ENCODE measurements around the gene P4HA1. TPM values are rescaled to one million over a fixed set of nuclear protein-coding genes. Genes with fewer than 3 reads are reported as not detected.
"Not testable (repeated sequence)": the region's sequence is repeated elsewhere in the genome, so short reads cannot be mapped to it uniquely, and the experiment has no call there.

P4HA1 gene
- total RNA-seq, 2 experiments from 2014 or later = 37.4 to 38.9 TPM

GRCh38 chr10:73036285-73036684 is 60.4 kb downstream of the P4HA1 start:
- POLR2A ChIA-PET; H3K27me3 Mint-ChIP-seq (ENCODE audit: low read depth); CTCF ChIA-PET; DNase-seq; ATAC-seq; H3K4me1 Mint-ChIP-seq (ENCODE audit: low read depth); H3K4me3 Mint-ChIP-seq; H3K9me3 Mint-ChIP-seq (ENCODE audit: insufficient read depth); H3K27ac Mint-ChIP-seq: not testable (repeated sequence)
- H3K36me3 Mint-ChIP-seq (ENCODE audit: low read depth) = peaks cover 29% of the 10 kb centered on the region

- Mint-ChIP-seq H3K27me3 (ENCODE audit: low read depth) (no peaks in the 10 kb centered on the region), H3K27ac (no peak overlapping the region), H3K9me3 (ENCODE audit: insufficient read depth) (no peaks in the 10 kb centered on the region), H3K4me1 (ENCODE audit: low read depth) (no peaks in the 10 kb centered on the region), H3K36me3 (ENCODE audit: low read depth) (peaks cover 39% of the 10 kb centered on the region), H3K4me3 (no peak overlapping the region)
- ATAC-seq (no peak), DNase-seq (no peak)
- ChIA-PET POLR2A (no interaction called here), CTCF (no interaction called here)
These were observed 64.1 kb downstream of the P4HA1 start for GRCh38 chr10:73032536-73032935.

DNA sequence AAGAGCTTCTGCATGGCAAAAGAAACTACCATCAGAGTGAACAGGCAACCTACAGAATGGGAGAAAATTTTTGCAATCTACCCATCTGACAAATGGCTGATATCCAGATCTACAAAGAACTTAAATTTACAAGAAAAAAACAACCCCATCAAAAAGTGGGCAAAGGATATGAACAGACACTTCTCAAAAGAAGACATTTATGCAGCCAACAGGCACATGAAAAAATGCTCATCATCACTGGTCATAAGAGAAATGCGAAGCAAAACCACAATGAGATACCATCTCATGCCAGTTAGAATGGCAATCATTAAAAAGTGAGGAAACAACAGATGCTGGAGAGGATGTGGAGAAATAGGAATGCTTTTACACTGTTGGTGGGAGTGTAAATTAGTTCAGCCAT is 70.0 kb downstream of the P4HA1 start:
- DNase-seq; H3K9me3 Mint-ChIP-seq (ENCODE audit: insufficient read depth); H3K27ac Mint-ChIP-seq; POLR2A ChIA-PET; H3K4me3 Mint-ChIP-seq; H3K27me3 Mint-ChIP-seq (ENCODE audit: low read depth); ATAC-seq; CTCF ChIA-PET: not testable (repeated sequence)
- Mint-ChIP-seq H3K36me3 (ENCODE audit: low read depth) (peaks cover 61% of the 10 kb centered on the region), H3K4me1 (ENCODE audit: low read depth) (peaks cover 22% of the 10 kb centered on the region)

DNA sequence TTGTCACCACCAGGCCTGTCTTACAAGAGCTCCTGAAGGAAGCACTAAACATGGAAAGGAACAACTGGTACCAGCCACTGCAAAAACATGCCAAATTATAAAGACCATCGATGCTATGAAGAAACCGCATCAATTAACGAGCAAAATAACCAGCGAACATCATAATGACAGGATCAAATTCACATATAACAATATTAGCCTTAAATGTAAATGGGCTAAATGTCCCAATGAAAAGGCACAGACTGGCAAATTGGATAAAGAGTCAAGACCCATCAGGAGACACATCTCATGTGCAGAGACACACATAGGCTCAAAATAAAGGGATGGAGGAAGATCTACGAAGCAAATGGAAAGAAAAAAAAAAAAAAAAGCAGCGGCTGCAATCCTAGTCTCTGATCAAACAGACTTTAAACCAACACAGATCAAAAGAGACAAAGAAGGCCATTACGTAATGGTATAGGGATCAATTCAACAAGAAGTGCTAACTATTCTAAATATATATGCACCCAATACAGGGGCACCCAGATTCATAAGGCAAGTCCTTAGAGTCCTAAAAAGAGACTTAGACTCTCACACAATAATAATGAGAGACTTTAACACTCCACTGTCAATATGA is 73.1 kb downstream of the P4HA1 start:
- Mint-ChIP-seq H3K36me3 (ENCODE audit: low read depth) (peaks cover 70% of the 10 kb centered on the region), H3K4me1 (ENCODE audit: low read depth) (peaks cover 31% of the 10 kb centered on the region)
- H3K4me3 Mint-ChIP-seq; DNase-seq; POLR2A ChIA-PET; CTCF ChIA-PET; ATAC-seq; H3K9me3 Mint-ChIP-seq (ENCODE audit: insufficient read depth); H3K27me3 Mint-ChIP-seq (ENCODE audit: low read depth); H3K27ac Mint-ChIP-seq: not testable (repeated sequence)

DNA sequence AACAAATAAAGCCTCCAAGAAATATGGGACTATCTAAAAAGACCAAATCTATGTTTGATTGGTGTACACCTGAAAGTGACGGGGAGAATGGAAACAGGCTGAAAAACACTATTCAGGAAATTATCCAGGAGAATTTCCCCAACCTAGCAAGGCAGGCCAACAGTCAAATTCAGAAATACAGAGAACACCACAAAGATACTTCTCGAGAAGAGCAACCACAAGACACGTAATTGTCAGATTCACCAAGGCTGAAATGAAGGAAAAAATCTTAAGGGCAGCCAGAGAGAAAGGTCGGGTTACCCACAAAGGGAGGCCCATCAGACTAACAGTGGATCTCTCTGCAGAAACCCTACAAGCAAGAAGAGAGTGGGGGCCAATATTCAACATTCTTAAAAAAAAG is 73.7 kb downstream of the P4HA1 start:
- ATAC-seq; DNase-seq; H3K9me3 Mint-ChIP-seq (ENCODE audit: insufficient read depth); H3K4me3 Mint-ChIP-seq; H3K27me3 Mint-ChIP-seq (ENCODE audit: low read depth); POLR2A ChIA-PET; H3K27ac Mint-ChIP-seq; CTCF ChIA-PET: not testable (repeated sequence)
- Mint-ChIP-seq H3K36me3 (ENCODE audit: low read depth) (peaks cover 70% of the 10 kb centered on the region), H3K4me1 (ENCODE audit: low read depth) (peaks cover 31% of the 10 kb centered on the region)

GRCh38 chr10:73021538-73022164 is 75.0 kb downstream of the P4HA1 start:
- Mint-ChIP-seq H3K36me3 (ENCODE audit: low read depth) (peaks cover 60% of the 10 kb centered on the region), H3K4me1 (ENCODE audit: low read depth) (peaks cover 31% of the 10 kb centered on the region)
- H3K4me3 Mint-ChIP-seq; H3K27ac Mint-ChIP-seq; CTCF ChIA-PET; H3K9me3 Mint-ChIP-seq (ENCODE audit: insufficient read depth); H3K27me3 Mint-ChIP-seq (ENCODE audit: low read depth); POLR2A ChIA-PET; ATAC-seq; DNase-seq: not testable (repeated sequence)

- H3K27ac Mint-ChIP-seq = no peak overlapping the region
- CTCF ChIA-PET = no interaction called here
These were observed 75.6 kb downstream of the P4HA1 start for GRCh38 chr10:73021050-73021449.

DNA sequence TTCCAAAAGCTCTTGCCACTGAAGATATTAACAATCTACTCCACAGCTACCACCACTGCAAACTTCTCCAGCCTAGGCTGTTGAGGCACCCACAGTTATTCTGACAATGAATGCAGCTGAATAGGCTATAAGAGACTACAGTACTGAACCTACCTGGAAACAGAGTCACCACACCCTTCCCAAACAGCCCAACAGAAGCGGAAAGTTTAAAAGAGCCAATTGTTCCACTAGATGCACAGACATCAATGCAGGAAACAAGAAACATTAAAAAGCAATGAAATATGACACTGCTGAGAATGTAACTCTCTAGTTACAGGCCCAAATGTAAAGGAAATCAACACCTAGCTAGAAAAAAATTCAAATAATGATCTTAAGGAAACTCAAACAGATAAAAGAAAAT is 77.6 kb downstream of the P4HA1 start:
- ATAC-seq (no peak), DNase-seq (no peak)
- Mint-ChIP-seq H3K27me3 (ENCODE audit: low read depth) (no peaks in the 10 kb centered on the region), H3K36me3 (ENCODE audit: low read depth) (peaks cover 54% of the 10 kb centered on the region), H3K4me1 (ENCODE audit: low read depth) (peaks cover 25% of the 10 kb centered on the region), H3K27ac (no peak overlapping the region), H3K4me3 (no peak overlapping the region), H3K9me3 (ENCODE audit: insufficient read depth) (no peaks in the 10 kb centered on the region)
- POLR2A ChIA-PET = no interaction called here
- CTCF ChIA-PET = no interaction called here

More at GRCh38 chr10:73021050-73021449, 75.6 kb downstream of the P4HA1 start:
- Mint-ChIP-seq H3K4me3 (no peak overlapping the region), H3K9me3 (ENCODE audit: insufficient read depth) (no peaks in the 10 kb centered on the region), H3K4me1 (ENCODE audit: low read depth) (peaks cover 31% of the 10 kb centered on the region), H3K27me3 (ENCODE audit: low read depth) (no peaks in the 10 kb centered on the region), H3K36me3 (ENCODE audit: low read depth) (peaks cover 62% of the 10 kb centered on the region)
- POLR2A ChIA-PET = no interaction called here
- ATAC-seq = no peak
- no peak for DNase-seq

DNA sequence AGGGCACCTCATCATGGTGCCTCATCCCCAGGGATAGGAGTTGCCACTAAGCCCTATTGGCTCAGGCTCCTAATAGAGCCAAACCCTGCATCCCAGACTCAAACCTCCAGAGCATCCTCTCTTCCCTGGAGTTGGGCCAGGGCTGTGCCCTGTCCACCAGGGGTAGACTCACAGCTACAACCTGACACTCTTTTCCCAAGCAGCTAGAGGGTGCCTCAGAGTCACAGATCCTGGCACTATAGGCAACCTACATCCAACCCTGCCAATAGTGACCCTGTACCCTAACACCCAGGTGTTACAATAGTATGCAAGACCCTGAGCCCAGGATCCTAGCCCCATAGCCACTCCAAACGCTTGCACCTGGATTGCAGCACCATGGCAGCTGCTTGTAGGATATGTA is 78.0 kb downstream of the P4HA1 start:
- ATAC-seq (no peak), DNase-seq (no peak)
- H3K4me3 Mint-ChIP-seq = no peak overlapping the region
- peaks cover 51% of the 10 kb centered on the region for H3K36me3 Mint-ChIP-seq (ENCODE audit: low read depth)
- CTCF ChIA-PET = no interaction called here
- POLR2A ChIA-PET = no interaction called here
- H3K27ac Mint-ChIP-seq = no peak overlapping the region
- H3K4me1 Mint-ChIP-seq (ENCODE audit: low read depth) = peaks cover 23% of the 10 kb centered on the region
- no peaks in the 10 kb centered on the region for H3K27me3 Mint-ChIP-seq (ENCODE audit: low read depth)
- H3K9me3 Mint-ChIP-seq (ENCODE audit: insufficient read depth) = no peaks in the 10 kb centered on the region

GRCh38 chr10:73017955-73018480 is 78.6 kb downstream of the P4HA1 start:
- no peak for DNase-seq
- Mint-ChIP-seq H3K4me1 (ENCODE audit: low read depth) (peaks cover 18% of the 10 kb centered on the region), H3K9me3 (ENCODE audit: insufficient read depth) (no peaks in the 10 kb centered on the region), H3K27me3 (ENCODE audit: low read depth) (no peaks in the 10 kb centered on the region), H3K27ac (no peak overlapping the region), H3K4me3 (no peak overlapping the region), H3K36me3 (ENCODE audit: low read depth) (peaks cover 50% of the 10 kb centered on the region)
- ATAC-seq = no peak
- ChIA-PET POLR2A (no interaction called here), CTCF (no interaction called here)

- Mint-ChIP-seq H3K27me3 (ENCODE audit: low read depth) (no peaks in the 10 kb centered on the region), H3K4me3 (no peak overlapping the region), H3K4me1 (ENCODE audit: low read depth) (peaks cover 8% of the 10 kb centered on the region), H3K9me3 (ENCODE audit: insufficient read depth) (no peaks in the 10 kb centered on the region), H3K27ac (no peak overlapping the region), H3K36me3 (ENCODE audit: low read depth) (peaks cover 50% of the 10 kb centered on the region)
- DNase-seq (no peak), ATAC-seq (no peak)
- ChIA-PET CTCF (no interaction called here), POLR2A (no interaction called here)
These were observed 80.9 kb downstream of the P4HA1 start for GRCh38 chr10:73015779-73016178.

GRCh38 chr10:73003822-73004221 is 92.8 kb downstream of the P4HA1 start:
- no peak for ATAC-seq
- peaks cover 39% of the 10 kb centered on the region for H3K36me3 Mint-ChIP-seq (ENCODE audit: low read depth)
- no peak overlapping the region for H3K27ac Mint-ChIP-seq
- CTCF ChIA-PET = no interaction called here
- no peak overlapping the region for H3K4me3 Mint-ChIP-seq
- H3K9me3 Mint-ChIP-seq (ENCODE audit: insufficient read depth) = no peaks in the 10 kb centered on the region
- no peaks in the 10 kb centered on the region for H3K4me1 Mint-ChIP-seq (ENCODE audit: low read depth)
- H3K27me3 Mint-ChIP-seq (ENCODE audit: low read depth) = no peaks in the 10 kb centered on the region
- POLR2A ChIA-PET = no interaction called here
- DNase-seq = no peak

- peaks cover 5% of the 10 kb centered on the region for H3K9me3 Mint-ChIP-seq (ENCODE audit: insufficient read depth)
- CTCF ChIA-PET = no interaction called here
- no peaks in the 10 kb centered on the region for H3K4me1 Mint-ChIP-seq (ENCODE audit: low read depth)
- DNase-seq (no peak), ATAC-seq (no peak)
- no peak overlapping the region for H3K4me3 Mint-ChIP-seq
- H3K27me3 Mint-ChIP-seq (ENCODE audit: low read depth) = no peaks in the 10 kb centered on the region
- POLR2A ChIA-PET = no interaction called here
- H3K27ac Mint-ChIP-seq = no peak overlapping the region
- H3K36me3 Mint-ChIP-seq (ENCODE audit: low read depth) = peaks cover 28% of the 10 kb centered on the region
These were observed 95.7 kb downstream of the P4HA1 start for GRCh38 chr10:73000973-73001372.

Measured in activated CD8-positive, alpha-beta T cell treated with anti-CD3 and anti-CD28 coated beads, Interleukin-2, amount 10 ng/mL, durations not matched to agents 7 days and 5 days (primary cell).